GM21528 (cell line): Measurements from ENCODE around the gene PNPLA5.

Experiments used
- ATAC-seq: cut with Tn5 transposase; IDR thresholded peaks from one replicate; pipeline ENCODE4 v1.9.1; 2021; ENCODE audit warnings: mild to moderate bottlenecking, moderate library complexity; ENCODE audit not compliant: unreplicated experiment, low FRiP score

Gene PNPLA5

GRCh38 chr22:43858156-43858895 lies 33.5 kb downstream of the PNPLA5 start:
- no peak for ATAC-seq

GRCh38 chr22:43857367-43857766 lies 34.4 kb downstream of the PNPLA5 start:
- ATAC-seq, result no peak

GRCh38 chr22:43855431-43855830 lies 36.4 kb downstream of the PNPLA5 start:
- ATAC-seq, result no peak

GRCh38 chr22:43854786-43855271 lies 37.0 kb downstream of the PNPLA5 start:
- no peak for ATAC-seq

- ATAC-seq, result no peak
Measured at GRCh38 chr22:43854121-43854785, 37.6 kb downstream of the PNPLA5 start.

GRCh38 chr22:43853328-43853931 lies 38.4 kb downstream of the PNPLA5 start:
- ATAC-seq, result no peak

- ATAC-seq, result no peak
Measured at GRCh38 chr22:43852573-43853327, 39.1 kb downstream of the PNPLA5 start.

GRCh38 chr22:43851979-43852307 lies 39.9 kb downstream of the PNPLA5 start:
- no peak for ATAC-seq

- no peak for ATAC-seq
Measured at GRCh38 chr22:43851058-43851978, 40.5 kb downstream of the PNPLA5 start.

GRCh38 chr22:43850529-43850928 lies 41.3 kb downstream of the PNPLA5 start:
- ATAC-seq, result no peak

GRCh38 chr22:43849731-43850130 lies 42.1 kb downstream of the PNPLA5 start:
- no peak for ATAC-seq

GRCh38 chr22:43848366-43849171 lies 43.2 kb downstream of the PNPLA5 start:
- no peak for ATAC-seq

GRCh38 chr22:43847376-43848289 lies 44.2 kb downstream of the PNPLA5 start:
- no peak for ATAC-seq

- ATAC-seq, result no peak
Measured at GRCh38 chr22:43846966-43847365, 44.8 kb downstream of the PNPLA5 start.

GRCh38 chr22:43845981-43846380 lies 45.8 kb downstream of the PNPLA5 start:
- ATAC-seq, result no peak

GRCh38 chr22:43844560-43845545 lies 47.0 kb downstream of the PNPLA5 start:
- no peak for ATAC-seq
